ENCODE measurements around the gene STK39.

- no peak for TF ChIP-seq CTCF (conservative IDR thresholded peaks at IDR 0.05; ENCODE audit: low read depth, low read length)
- no peak for TF ChIP-seq EZH2 (IDR thresholded peaks at IDR 0.05; ENCODE audit: borderline replicate concordance, low read depth, low read length, poor library complexity, severe bottlenecking)
Observed at GRCh38 chr2:168096158-168096557, 151.2 kb downstream of the STK39 start.

Data from A673 (cell line).